ENCODE data around the gene RNASE11. TPM values are rescaled to one million over a fixed set of nuclear protein-coding genes. Genes with fewer than 3 reads are reported as not detected.

The RNASE11 gene
- total RNA-seq, 1 donor from 2014 or later = not detected

DNA sequence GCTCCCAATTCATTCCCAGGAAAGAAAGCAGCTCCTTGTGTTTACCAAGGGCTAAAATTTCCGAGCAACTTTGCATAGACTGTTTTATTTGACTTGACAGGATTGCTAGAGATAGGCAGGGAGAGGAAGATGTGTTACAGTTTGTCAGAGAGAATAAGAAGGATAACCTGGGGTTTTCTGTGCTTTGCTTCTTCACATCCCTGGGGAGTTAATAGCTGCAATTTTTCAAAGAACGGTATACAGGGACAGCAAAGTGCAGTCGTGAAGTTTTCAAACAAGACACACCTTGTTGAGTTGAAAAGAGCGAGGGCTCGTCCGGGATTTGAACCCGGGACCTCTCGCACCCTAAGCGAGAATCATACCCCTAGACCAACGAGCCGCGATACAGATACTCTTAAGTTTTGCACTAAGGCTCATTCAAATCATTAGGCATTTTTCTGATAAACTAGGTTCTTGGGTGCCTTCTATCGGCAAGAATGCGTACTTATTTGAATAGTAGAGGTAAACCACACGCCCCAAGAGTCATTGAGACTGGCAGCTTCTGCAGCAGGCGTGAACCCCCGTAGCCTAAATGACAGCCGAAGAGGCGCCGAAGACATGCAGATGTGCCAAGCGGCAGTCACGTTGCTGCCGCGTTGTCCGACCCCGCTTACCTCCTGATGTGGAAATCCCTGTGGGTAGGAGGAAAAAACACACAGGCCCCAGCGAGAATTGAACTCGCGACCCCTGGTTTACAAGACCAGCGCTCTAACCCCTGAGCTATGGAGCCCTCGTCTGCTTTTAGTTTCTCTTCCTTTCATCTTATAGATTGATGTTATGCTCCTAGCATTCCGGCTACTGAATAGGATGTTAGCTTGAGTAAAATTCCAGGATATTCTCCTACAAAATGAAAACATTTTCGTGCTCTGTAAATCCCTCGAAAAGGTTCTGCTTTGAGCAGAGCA, 25.6 kb upstream of the RNASE11 start:
- peak overlapping the region; percentile 65 for H3K4me3 ChIP-seq (ENCODE audit: low read depth, low read length)
- TF ChIP-seq CTCF (conservative IDR thresholded peaks at IDR 0.05; ENCODE audit: low read depth, low read length) = peak; percentile 77
- DNase-seq (ENCODE audit: low read depth) = peak; percentile 95

DNA sequence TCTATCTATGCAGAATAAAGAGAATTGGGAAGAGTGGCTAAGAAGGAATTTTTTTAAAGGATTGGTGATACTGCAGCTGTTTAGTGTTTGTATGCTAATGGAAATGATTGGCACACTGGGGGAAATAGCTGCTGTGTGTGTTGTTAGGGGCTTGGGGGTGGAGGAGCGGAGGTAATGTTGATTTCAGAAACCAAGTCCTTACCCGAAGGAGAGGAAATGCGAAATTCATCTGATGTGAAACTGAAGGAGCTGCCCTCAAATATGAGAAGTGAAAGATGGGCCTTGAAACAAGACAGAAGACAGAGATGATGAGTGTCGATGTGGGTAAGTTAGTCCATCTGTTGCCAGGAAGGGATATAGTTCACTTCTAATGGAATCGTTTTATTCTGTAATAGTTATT, 24.6 kb upstream of the RNASE11 start:
- no peak overlapping the region for H3K4me3 ChIP-seq (ENCODE audit: low read depth, low read length)
- no peak for TF ChIP-seq CTCF (conservative IDR thresholded peaks at IDR 0.05; ENCODE audit: low read depth, low read length)
- DNase-seq (ENCODE audit: low read depth) = no peak

DNA sequence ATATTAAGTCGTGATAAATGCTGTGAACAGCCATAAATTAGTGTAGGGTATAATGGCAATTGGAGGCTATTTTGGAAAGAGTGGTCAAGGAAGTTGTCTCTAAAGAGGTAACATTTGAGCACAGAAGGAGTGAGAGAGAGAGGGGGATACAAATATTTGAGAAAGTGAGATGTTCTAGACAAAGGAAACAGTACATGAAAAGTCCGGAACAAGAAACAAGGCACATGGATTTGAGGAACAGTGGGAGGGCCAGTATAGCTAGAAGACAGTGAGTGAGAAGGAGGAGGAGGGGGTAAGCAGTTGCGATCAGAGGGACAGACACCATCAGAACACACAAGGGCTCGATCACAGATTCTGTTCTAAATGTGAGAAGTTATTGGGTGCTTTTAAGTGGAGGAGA, 23.5 kb upstream of the RNASE11 start:
- H3K4me3 ChIP-seq (ENCODE audit: low read depth, low read length) = no peak overlapping the region
- no peak for TF ChIP-seq CTCF (conservative IDR thresholded peaks at IDR 0.05; ENCODE audit: low read depth, low read length)
- DNase-seq (ENCODE audit: low read depth) = no peak

GRCh38 chr14:20610002-20610765, 22.4 kb upstream of the RNASE11 start:
- H3K4me3 ChIP-seq (ENCODE audit: low read depth, low read length) = peak overlapping the region; percentile 67
- peak; percentile 22 for DNase-seq (ENCODE audit: low read depth)
- TF ChIP-seq CTCF (conservative IDR thresholded peaks at IDR 0.05; ENCODE audit: low read depth, low read length) = no peak

DNA sequence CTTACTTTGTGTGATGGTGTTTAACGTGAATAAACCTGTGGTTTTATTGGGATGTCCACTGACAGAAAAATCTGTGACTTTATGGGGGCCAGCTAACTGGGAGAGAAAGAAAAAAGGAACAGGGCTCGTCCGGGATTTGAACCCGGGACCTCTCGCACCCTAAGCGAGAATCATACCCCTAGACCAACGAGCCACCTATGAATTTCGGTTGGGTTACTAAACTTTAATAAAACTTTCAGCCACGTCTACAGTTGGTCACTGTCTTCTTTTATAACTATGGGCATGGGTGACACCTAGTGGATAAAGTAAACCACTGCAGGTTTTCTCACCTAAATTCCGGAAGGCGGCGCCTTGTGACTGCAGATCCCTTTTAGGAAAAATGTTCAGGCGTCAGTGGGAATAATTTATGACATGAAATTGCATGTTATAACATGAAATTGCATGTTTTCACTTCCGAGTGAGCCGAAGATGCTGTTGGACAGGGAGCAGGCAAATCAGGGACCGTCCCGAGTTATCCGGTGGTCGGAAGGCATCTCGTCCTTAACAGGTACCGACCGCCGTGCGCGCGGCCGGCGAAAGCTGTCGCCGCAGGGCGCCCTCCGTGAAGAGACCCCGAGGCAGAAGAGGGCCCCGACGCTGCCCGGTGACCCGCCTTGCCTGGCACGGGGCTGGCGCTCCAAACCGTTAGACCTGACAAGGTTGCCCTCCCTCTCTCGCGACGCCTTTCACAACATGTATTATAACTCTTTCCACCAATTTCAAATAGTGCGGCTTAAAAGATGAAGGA, 21.6 kb upstream of the RNASE11 start:
- TF ChIP-seq CTCF (conservative IDR thresholded peaks at IDR 0.05; ENCODE audit: low read depth, low read length) = peak; percentile 97
- peak overlapping the region; percentile 67 for H3K4me3 ChIP-seq (ENCODE audit: low read depth, low read length)
- DNase-seq (ENCODE audit: low read depth) = peak; percentile 60

GRCh38 chr14:20608383-20609110, 20.7 kb upstream of the RNASE11 start:
- TF ChIP-seq CTCF (conservative IDR thresholded peaks at IDR 0.05; ENCODE audit: low read depth, low read length) = no peak
- H3K4me3 ChIP-seq (ENCODE audit: low read depth, low read length) = no peak overlapping the region
- no peak for DNase-seq (ENCODE audit: low read depth)

Data from epithelial cell of proximal tubule (primary cell).